Activated CD4-positive, alpha-beta T cell treated with anti-CD3 and anti-CD28 coated beads for 1 hour (primary cell): ENCODE measurements around the gene DPH2.

Experiments used
- DNase-seq: peaks from one replicate; pipeline ENCODE4 v3.0.0-alpha.2; 2020

The DPH2 gene

GRCh38 chr1:43969746-43970466 lies at the start of gene DPH2:
Gene DPH2, plus strand, starts transcription at chr1:43970010. Its CDS starts 166 bp downstream, at chr1:43970176.
- DNase-seq, result peak; percentile 90

GRCh38 chr1:43921022-43921421 lies 48.8 kb upstream of the DPH2 start:
- DNase-seq, result no peak

- no peak for DNase-seq
These were observed 45.3 kb upstream of the DPH2 start for GRCh38 chr1:43924516-43924915.

GRCh38 chr1:43925846-43926245 lies 44.0 kb upstream of the DPH2 start:
- no peak for DNase-seq

GRCh38 chr1:43930168-43930948 lies 39.5 kb upstream of the DPH2 start:
- no peak for DNase-seq

GRCh38 chr1:43930949-43931275 lies 38.9 kb upstream of the DPH2 start:
- DNase-seq, result no peak

- no peak for DNase-seq
These were observed 37.8 kb upstream of the DPH2 start for GRCh38 chr1:43931711-43932660.

GRCh38 chr1:43932786-43933385 lies 36.9 kb upstream of the DPH2 start:
- no peak for DNase-seq

- DNase-seq, result no peak
These were observed 36.3 kb upstream of the DPH2 start, which contains the start of gene ARTN for GRCh38 chr1:43933386-43934100. Gene ARTN, plus strand, starts transcription at chr1:43933801. Its CDS starts 1,856 bp downstream, at chr1:43935657.

- no peak for DNase-seq
These were observed 35.5 kb upstream of the DPH2 start for GRCh38 chr1:43934101-43934985.

GRCh38 chr1:43934986-43935324 lies 34.9 kb upstream of the DPH2 start:
- no peak for DNase-seq

- no peak for DNase-seq
These were observed 33.9 kb upstream of the DPH2 start for GRCh38 chr1:43935711-43936427.

GRCh38 chr1:43936431-43937151 lies 33.2 kb upstream of the DPH2 start:
- no peak for DNase-seq

- no peak for DNase-seq
These were observed 32.5 kb upstream of the DPH2 start for GRCh38 chr1:43937179-43937865.

GRCh38 chr1:43938383-43938782 lies 31.4 kb upstream of the DPH2 start:
- DNase-seq, result no peak

- DNase-seq, result no peak
These were observed 30.8 kb upstream of the DPH2 start for GRCh38 chr1:43938892-43939587.

GRCh38 chr1:43942411-43942810 lies 27.4 kb upstream of the DPH2 start:
- DNase-seq, result no peak

GRCh38 chr1:43944860-43945259 lies 24.9 kb upstream of the DPH2 start:
- DNase-seq, result no peak
